Neural cell (in vitro differentiated cells): ENCODE results near the gene SLITRK1. TPM values are rescaled to one million over a fixed set of nuclear protein-coding genes. Genes with fewer than 3 reads are reported as not detected.

Experiments used
- H2AFZ ChIP-seq: fragments of 200-600, 300-800 bp; sonication (generic), shearing (Covaris generic); 2 replicates; pipeline ENCODE4 v1.6.0; 2014; ENCODE audit warnings: low read depth, mild to moderate bottlenecking, antibody characterized with exemption, low read length, moderate library complexity
- H3F3A ChIP-seq: fragments of 200-600 bp; shearing (Covaris generic); 2 replicates; pipeline ENCODE4 v1.6.1; 2016; ENCODE audit warnings: mild to moderate bottlenecking, moderate library complexity, mixed read lengths, antibody characterized with exemption, low read length; ENCODE audit not compliant: insufficient read depth, poor library complexity, severe bottlenecking
- H3K27ac ChIP-seq: fragments of 200-600, 300-800 bp; sonication (generic), shearing (Covaris generic); 2 replicates; pipeline ENCODE4 v1.5.1; 2014; ENCODE audit warnings: mild to moderate bottlenecking, low read length, moderate library complexity
- H3K27me3 ChIP-seq: fragments of 300-800, 200-600 bp; sonication (generic), shearing (Covaris generic); 2 replicates; pipeline ENCODE4 v1.6.0; 2014; ENCODE audit warnings: mild to moderate bottlenecking, low read depth, low read length, moderate library complexity; ENCODE audit not compliant: insufficient read depth
- H3K36me3 ChIP-seq: fragments of 300-800, 200-600 bp; sonication (generic), shearing (Covaris generic); 2 replicates; pipeline ENCODE4 v1.5.1; 2014; ENCODE audit warnings: mild to moderate bottlenecking, antibody characterized with exemption, low read length, moderate library complexity; ENCODE audit not compliant: insufficient read depth
- H3K4me2 ChIP-seq: fragments of 300-800, 200-600 bp; sonication (generic), shearing (Covaris generic); 2 replicates; pipeline ENCODE4 v1.6.0; 2014; ENCODE audit warnings: mild to moderate bottlenecking, low read length
- H3K4me3 ChIP-seq: fragments of 300-800, 200-600 bp; sonication (generic), shearing (Covaris generic); 2 replicates; pipeline ENCODE4 v1.5.1; 2014; ENCODE audit warnings: mild to moderate bottlenecking, low read length, moderate library complexity
- H3K79me2 ChIP-seq: fragments of 200-600 bp; shearing (Covaris generic); replicated peaks from 2 replicates; pipeline ENCODE4 v1.6.0; 2014; ENCODE audit warnings: mild to moderate bottlenecking, low read length, moderate library complexity; ENCODE audit not compliant: insufficient read depth
- H3K9ac ChIP-seq: fragments of 300-800, 200-600 bp; sonication (generic), shearing (Covaris generic); 2 replicates; pipeline ENCODE4 v1.6.1; 2016; ENCODE audit warnings: mild to moderate bottlenecking, low read length, mixed read lengths
- H3K9me2 ChIP-seq: fragments of 200-600 bp; shearing (Covaris generic); 2 replicates; pipeline ENCODE4 v1.6.1; 2016; ENCODE audit warnings: mild to moderate bottlenecking, low read length, mixed read lengths; ENCODE audit not compliant: insufficient read depth
- H3K9me3 ChIP-seq: fragments of 200-600, 300-800 bp; sonication (generic), shearing (Covaris generic); 2 replicates; pipeline ENCODE4 v1.6.1; 2016; ENCODE audit warnings: mild to moderate bottlenecking, mixed run types, low read length, moderate library complexity, mixed read lengths
- H4K20me1 ChIP-seq: fragments of 200-600 bp; shearing (Covaris generic); 2 replicates; pipeline ENCODE4 v1.6.1; 2016; ENCODE audit warnings: mild to moderate bottlenecking, mixed run types; ENCODE audit not compliant: insufficient read depth
- EP300 ChIP-seq: fragments of 450-650 bp; conservative IDR thresholded peaks from 2 replicates; pipeline ENCODE4 v1.6.1; 2014; ENCODE audit warnings: antibody characterized with exemption, mild to moderate bottlenecking, moderate library complexity; ENCODE audit not compliant: poor library complexity, severe bottlenecking
- EZH2 ChIP-seq: fragments of 200-600, 300-800 bp; shearing (Covaris generic), sonication (generic); IDR thresholded peaks from 2 replicates; pipeline ENCODE4 v1.6.1; 2014; ENCODE audit warnings: antibody characterized with exemption, low read length, borderline replicate concordance, mild to moderate bottlenecking; ENCODE audit not compliant: insufficient read depth, poor library complexity, severe bottlenecking
- RAD21 ChIP-seq: fragments of 450-650 bp; conservative IDR thresholded peaks from 2 replicates; pipeline ENCODE4 v1.6.1; 2014; ENCODE audit warnings: antibody characterized with exemption, mild to moderate bottlenecking, moderate library complexity
- SMC3 ChIP-seq: fragments of 450-650 bp; conservative IDR thresholded peaks from 2 replicates; pipeline ENCODE4 v1.6.1; 2014; ENCODE audit warnings: antibody characterized with exemption, mild to moderate bottlenecking, moderate library complexity; ENCODE audit not compliant: poor library complexity
- TAF1 ChIP-seq: IDR thresholded peaks from 2 replicates; pipeline ENCODE4 v1.6.1; 2012; ENCODE audit warnings: low read depth
- polyA plus RNA-seq: library from polyadenylated mRNA; depleted of rRNA; stranded (reverse); fragments of >200 nt; gene quantifications from 2 replicates; pipeline ENCODE4 v1.2.3, GENCODE V29; 2014
- TF ChIP-seq, protein P1 (sequence below): fragments of 450-650 bp; IDR thresholded peaks from 2 replicates; pipeline ENCODE4 v1.5.1; 2014; ENCODE audit warnings: antibody characterized with exemption, mild to moderate bottlenecking, moderate library complexity; ENCODE audit not compliant: poor library complexity, severe bottlenecking

SLITRK1 gene
- polyA plus RNA-seq, 1 donor from 2014 or later = 14.8 TPM

- H4K20me1 ChIP-seq = no peaks in the 10 kb centered on the region
- H3K9ac ChIP-seq = no peak overlapping the region
- H3K27me3 ChIP-seq = no peaks in the 10 kb centered on the region
- H3K36me3 ChIP-seq = no peaks in the 10 kb centered on the region
- H3F3A ChIP-seq = no peaks in the 10 kb centered on the region
- H3K4me2 ChIP-seq = no peak overlapping the region
- H3K9me3 ChIP-seq = no peaks in the 10 kb centered on the region
- TF ChIP-seq EZH2 = no peak
- no peak for TF ChIP-seq EP300
- TF ChIP-seq SMC3 = no peak
- TF ChIP-seq RAD21 = no peak
- TF ChIP-seq, protein P1, sequence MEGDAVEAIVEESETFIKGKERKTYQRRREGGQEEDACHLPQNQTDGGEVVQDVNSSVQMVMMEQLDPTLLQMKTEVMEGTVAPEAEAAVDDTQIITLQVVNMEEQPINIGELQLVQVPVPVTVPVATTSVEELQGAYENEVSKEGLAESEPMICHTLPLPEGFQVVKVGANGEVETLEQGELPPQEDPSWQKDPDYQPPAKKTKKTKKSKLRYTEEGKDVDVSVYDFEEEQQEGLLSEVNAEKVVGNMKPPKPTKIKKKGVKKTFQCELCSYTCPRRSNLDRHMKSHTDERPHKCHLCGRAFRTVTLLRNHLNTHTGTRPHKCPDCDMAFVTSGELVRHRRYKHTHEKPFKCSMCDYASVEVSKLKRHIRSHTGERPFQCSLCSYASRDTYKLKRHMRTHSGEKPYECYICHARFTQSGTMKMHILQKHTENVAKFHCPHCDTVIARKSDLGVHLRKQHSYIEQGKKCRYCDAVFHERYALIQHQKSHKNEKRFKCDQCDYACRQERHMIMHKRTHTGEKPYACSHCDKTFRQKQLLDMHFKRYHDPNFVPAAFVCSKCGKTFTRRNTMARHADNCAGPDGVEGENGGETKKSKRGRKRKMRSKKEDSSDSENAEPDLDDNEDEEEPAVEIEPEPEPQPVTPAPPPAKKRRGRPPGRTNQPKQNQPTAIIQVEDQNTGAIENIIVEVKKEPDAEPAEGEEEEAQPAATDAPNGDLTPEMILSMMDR = no peak
- no peak for TF ChIP-seq TAF1
- no peaks in the 10 kb centered on the region for H3K79me2 ChIP-seq
- H2AFZ ChIP-seq = no peak overlapping the region
- H3K9me2 ChIP-seq = no peaks in the 10 kb centered on the region
- no peak overlapping the region for H3K4me3 ChIP-seq
- H3K27ac ChIP-seq = no peak overlapping the region
These were observed 54.9 kb downstream of the SLITRK1 start for GRCh38 chr13:83827338-83827737.
